GM19023 (cell line): ENCODE measurements around the gene PADI4.
"Not testable (repeated sequence)": the region's sequence is repeated elsewhere in the genome, so short reads cannot be mapped to it uniquely, and the experiment has no call there.

Source experiments
- ATAC-seq: cut with Tn5 transposase; IDR thresholded peaks from one replicate; pipeline ENCODE4 v1.9.1; 2021; ENCODE audit warnings: mild to moderate bottlenecking, moderate library complexity; ENCODE audit not compliant: unreplicated experiment

PADI4 gene

DNA sequence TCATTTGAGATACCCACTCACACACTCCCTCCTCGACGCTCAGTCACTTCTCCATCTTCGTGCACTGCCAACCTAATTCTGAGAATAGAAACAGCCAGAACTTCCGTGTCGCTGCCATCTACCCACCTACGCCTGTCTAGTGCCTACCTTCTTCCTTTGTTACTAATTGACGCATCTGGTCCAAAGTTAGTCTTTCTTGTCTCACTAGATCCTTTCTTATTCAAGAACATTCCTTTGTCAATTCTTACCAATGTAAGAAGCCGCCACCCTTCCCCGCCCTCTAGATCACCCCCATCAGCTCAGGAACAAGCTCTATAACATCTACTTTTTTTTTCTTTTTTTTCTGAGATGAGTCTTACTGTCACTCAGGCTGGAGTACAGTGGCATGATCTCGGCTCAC lies 67.7 kb downstream of the PADI4 start:
- no peak for ATAC-seq

DNA sequence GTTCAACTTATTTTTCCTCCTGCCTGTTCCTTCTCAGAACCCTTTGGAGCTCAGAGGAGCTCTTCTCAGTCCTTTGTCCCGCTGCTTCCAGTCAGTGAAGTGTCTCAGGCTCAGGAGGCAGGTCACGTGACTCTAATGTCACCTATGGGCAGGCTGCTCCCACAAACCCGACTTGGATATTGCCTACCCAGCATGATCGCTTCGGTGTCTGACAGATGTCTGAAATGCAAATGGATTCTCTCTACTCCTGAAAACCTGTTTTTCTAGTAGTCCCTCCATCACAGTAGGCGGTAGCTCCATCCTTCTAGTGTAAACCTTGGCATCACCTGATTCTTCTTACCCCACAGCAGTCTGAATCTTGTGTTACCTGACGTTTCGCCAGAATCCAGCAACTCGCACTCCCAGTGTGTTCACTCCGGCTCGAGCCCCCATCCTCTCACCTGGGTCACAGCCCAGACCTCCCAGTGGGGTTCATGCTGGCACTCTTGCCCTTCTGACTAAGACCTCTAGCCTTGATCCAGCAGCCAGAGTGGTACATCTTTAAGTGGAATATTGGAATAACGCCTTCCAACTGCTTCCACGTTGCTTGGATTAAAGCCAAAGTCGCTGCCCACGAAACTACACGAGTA lies 69.4 kb downstream of the PADI4 start:
- no peak for ATAC-seq

DNA sequence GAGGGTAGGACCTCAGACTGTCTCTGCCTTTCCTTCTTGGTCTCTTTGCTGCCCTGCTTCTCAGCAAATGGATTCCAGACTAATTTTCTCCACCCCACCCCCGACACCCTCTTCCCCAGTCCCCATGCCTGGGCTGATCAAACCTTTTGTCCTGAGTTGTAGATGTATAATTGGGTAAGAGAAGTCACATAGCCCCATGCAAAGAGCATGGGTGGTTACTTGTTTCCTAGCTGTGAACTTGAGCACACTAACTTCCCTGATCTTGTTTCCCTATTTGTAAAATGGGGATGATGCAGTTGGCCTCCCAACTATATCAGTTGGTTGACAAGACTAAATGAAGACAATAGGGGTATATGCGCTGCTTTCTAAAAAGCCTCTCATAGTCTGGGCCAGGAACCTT lies 73.2 kb downstream of the PADI4 start:
- no peak for ATAC-seq

DNA sequence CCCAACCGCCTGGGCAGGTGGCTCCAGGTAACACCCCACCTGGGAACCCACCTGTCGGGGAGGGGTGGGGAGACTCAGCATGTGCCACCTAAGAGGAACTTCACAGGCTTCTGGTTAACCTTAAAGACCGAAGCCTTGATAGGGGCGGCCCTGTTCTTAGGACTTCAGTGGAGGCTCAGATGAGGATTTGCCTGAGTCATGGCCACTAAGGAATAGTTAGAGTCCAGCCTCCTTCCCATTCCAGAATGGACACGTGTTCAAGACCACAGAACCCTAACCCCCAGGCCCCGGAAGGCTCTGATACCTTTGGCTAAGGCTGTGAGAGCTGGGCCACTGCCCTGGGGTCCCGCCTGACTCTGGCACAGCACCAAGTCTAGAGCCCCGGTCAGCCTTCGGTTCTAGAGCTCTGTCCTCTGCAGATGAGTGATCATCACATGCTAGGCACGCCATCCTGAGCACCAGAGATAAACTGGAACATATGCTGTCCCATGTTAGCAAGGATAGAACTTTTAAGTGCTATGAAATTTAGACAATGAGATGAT lies 84.3 kb downstream of the PADI4 start:
- no peak for ATAC-seq

DNA sequence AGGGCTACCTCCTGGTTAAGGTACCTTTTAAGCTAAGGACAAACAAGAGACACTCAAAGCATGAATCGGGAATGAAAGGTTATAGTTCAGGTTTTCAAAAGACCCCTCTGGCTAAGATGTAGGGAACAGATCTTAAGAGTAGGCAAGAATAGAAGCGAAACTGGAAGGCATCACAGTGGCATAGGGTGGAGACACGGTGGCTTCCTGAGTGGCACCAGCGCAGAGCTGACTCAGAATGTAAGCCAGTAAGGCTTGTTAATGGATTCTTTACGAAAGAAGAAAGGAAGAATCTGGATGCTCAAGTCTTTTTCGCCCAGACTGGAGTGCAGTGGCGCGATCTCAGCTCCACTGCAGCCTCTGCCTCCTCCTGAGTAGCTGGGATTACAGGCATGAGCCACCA lies 85.2 kb downstream of the PADI4 start:
- no peak for ATAC-seq

DNA sequence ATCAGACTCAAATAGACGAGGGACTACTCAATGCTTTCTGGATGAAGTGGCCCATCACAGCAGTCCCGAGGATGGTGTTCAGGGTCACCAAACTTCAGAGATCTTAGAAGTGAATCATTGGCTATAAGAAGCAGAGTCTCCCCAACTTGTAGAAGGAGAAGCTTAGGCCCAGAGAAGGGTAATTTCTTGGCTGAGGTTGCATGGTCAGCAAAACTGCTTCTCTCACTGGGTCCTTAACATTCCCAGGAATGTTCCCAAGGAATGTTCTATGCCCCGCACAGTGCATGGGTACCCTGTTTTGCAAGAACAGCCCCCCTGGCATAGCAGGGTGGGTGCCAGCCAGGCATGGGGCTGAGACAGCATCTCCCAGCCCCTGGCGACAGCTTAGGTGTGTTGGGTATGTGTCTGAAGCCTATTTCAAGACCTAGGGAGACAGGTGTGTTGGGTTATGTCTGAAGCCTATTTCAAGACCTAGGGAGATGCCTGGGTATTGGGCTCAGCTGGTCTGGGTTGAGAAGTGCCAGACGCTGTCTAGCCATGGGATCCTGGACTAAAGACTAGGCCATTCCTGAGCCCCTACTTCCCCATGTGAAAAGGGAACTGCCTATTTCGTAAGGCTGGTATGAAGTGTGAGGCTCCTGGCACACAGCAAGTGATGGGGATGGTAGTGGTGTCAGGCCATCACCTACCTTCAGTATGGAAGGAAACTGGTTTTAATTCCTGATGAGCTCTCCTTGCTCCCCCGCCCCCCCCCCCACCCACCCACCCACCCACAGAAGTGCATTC lies 90.1 kb downstream of the PADI4 start:
- ATAC-seq = no peak

DNA sequence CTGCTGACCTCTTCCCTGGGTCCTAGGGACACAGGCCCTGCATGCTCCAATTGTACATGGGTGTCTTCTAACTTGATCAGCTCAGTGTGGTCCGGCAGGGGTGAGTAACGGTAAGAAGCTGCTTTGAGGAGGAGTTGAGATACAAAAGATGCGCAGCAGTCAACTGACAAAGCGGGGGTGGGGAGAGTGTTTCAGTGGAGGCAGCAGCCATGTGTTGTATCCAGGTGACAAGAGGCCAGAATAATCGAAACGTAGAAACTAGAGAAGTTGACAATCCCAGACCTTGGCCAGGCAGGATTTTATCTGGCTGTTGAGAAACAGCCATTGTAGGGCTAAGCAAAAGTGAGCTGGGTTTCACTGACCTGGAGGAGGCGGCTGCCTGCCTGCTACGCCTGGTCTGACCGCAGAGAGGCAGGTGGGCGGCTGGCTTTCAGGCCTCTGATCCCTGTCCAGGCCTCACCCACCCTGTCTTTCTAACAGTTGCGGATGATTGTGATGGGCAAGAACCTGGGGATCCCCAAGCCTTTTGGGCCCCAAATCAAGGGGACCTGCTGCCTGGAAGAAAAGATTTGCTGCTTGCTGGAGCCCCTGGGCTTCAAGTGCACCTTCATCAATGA lies 92.8 kb downstream of the PADI4 start:
- no peak for ATAC-seq

DNA sequence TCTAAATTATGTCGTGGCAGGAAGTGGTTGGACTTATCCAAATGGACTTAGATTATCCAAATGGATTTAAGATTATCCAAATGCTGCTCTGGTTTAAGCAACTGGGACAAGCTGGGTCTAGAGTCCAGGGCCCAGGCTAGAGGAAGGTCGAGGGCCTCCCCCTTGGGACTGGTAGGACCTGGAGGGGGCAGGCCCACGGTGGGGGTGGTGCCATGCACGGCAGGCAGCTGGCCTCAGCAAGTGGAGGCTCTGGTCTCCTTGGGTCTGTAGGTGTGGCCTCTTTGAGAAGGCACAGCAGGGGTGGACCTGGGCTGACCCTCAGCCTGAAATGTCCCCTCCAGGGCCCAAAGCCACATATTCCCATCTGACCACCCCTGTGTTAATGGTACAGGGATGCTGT lies 93.8 kb downstream of the PADI4 start:
- ATAC-seq = no peak

DNA sequence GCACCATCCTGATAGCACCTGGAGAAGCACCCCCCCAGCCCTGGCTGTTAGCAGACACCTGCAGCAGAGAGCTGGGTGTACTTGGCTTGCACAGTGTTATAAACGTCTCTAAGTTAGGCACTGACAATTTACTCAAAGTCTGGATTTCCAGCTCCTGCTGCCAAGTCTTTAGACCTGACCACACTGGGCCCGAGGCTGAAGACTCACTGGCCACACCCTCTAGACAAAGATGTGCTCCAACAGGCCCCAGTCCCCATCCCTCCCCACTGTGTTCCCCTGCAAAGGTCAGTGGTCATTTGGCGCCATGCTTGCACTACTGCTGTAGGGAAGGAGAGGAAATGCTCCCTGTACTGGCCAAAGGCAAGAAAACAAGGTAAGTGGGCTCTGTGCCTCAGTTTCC lies 95.1 kb downstream of the PADI4 start:
- ATAC-seq = no peak

DNA sequence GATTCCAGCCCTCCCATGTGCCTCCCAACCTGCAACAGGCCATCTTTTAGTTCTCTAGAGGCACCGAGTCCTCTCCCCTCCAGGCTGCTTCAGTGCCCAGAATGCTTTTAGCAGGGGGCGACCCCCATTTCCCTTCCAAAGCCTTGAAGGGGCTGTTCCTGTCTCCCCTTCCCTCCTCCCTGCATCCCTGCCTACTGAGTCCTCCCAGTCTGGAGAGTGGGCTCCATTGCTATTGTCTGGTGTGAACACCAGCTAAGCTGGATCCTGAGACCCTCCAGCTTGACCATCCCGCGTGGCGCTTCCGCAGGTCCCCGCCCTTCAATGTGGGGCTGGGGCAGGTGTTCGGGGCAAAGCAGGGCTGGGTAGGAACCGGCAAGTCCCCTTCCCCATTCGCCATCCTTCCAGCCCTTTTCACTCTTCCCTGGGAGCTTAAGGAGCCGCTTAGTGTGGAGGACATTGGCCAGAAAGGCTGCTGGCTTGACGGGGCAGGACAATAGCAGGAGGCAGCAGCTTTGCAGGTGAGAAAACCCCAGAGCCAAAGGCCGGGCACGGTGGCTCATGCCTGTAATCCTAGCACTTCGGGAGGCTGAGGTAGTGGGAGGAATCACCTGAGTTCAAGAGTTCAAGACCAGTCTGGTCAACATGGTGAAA lies 96.2 kb downstream of the PADI4 start:
- no peak for ATAC-seq

DNA sequence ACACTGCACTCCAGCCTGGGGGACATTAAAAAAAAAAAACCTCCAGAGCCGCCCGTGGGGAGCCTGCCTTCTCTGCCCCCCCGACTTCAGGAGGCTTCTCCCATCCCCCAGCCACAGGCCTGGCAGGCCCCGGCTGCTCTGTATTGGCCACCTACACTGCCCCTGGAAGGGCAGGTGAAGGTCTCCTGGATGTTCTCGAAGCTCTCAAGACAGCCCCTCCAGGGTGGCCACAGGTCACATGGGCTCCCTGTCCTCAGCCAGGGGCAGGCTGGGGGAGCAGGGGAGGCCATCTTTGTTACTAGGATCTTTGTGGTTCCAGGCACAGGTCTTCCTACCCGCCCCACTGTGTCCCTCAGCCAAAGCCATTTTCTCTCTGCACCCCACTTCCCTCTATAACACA lies 96.8 kb downstream of the PADI4 start:
- ATAC-seq = no peak

DNA sequence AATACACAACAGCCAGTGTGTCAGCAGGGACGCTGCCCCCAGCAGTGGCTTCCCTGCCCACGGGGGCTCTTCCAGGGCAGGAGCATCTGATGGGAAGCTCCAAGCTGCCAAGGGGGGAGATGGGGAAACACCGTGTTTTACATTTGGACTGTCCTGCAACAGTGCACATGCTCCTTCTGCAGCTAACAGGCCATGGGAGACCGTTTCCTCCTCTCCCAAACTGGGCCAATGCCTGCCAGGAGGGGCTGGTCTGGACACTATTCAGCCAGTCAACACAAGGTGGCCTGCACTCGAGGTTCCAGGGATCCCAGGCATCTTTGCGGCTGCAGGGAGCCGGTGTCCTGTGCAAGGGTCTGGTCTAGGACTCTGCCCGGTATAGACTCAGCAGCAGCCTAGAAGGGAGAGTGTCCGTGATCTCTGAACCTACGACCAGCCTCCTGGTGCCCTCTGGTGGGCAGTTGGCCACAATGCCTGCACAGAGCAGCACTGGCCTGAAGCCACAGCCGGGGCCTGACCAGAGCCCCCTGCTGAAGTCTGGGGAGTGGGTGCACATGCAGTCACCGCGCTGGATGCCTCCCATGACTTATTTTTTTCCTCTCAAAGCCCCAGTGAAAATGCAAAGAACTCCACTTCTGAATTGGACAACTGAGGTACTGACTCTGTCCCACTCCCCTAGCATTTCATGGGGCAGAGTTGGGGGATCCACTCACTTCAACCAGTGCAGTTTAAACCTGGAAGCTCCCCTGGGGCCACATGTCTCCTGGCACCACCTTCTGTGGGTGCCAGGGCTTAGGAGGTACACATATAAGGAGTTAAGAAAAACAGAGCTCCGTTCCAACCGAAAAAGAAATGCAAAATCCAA lies 98.1 kb downstream of the PADI4 start:
- peak; percentile 54 for ATAC-seq

DNA sequence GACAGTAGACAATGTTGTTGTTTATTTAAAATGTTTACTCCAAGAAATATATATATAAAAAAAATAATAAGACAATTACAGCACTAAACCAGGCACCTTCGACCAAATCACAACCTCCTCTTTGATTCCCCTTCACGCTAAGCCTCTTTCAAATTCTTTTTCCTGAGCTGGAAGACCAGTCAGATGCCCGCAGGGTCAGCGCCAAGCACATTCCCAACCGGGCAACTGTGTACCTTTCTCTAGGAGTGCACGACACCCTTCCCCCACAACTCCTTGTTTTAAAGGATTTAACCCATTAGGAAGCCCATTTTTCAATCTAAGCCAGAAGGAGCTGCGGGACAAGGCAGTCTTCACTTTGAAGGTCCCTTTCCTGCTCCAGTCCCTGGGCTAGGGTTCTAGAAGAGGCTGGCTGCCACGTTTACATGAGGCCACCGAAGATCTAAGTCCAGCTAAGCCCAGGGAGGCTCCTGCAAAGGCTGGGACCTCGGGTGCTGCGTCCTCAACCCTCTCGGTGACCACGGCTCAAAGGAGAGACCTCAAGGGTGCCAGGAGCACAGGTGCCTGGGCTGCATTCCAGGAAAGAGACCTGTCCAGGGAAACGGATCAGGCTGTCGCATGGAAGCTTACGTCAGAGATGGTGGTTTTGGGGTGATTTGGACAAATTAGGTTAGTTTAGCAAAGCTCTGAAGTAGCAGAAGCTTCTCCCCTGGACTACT lies 98.9 kb downstream of the PADI4 start:
- ATAC-seq = not testable (repeated sequence)

DNA sequence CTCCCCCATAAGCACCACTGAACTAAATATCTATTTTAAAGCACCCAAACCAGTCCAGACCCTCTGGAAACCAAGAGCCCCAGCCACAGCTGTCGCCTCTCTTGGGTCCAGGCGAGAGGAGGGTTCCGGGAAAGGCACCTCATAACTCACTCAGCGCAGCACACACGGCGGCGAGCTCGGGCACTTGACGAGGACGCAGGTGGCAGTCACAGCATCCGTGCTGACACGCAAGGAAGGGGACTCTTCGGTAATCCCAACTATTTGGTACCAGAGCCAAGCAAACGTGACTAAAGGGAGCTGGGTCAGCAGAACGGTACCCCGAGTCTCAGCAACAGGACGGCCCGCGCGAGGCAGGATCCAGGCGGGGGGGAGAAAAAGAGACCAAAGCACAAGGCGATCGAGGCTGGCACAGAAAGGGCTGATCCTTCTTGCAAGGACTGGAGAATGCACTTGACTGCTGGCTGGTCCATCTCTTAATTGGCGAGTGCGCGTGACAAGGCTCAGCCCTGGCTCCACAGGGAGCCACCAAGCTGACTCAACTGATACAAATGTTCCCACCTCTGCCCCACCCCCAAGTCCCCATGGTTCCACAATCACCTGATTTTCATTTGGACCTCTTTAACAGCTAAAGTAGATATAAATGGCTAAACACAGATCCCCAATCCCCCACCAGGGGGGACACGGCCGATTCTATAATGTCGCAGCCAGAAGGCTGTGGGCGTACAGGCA lies 100.0 kb downstream of the PADI4 start:
- ATAC-seq = not testable (repeated sequence)

DNA sequence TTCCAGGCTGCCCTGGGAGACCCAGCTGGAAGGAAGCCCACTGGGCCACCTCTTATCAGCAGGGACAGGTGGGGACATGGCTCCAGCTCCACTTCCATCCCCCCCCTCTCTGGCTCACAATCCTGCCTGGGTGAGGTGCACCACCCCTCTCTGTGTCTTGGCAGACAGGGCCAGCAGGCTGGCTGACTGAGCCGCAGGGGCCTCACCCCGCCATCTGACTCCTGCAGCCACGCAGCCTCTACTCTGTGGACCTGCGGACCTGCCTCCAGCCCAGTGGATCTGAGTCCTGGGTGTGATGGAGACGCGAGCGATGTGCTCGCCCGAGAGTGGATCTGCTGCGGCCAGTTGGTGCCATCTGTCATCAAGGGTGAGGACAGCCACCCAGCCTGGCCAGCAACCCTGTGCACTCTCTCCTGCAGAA lies 101.4 kb downstream of the PADI4 start:
- ATAC-seq = no peak

DNA sequence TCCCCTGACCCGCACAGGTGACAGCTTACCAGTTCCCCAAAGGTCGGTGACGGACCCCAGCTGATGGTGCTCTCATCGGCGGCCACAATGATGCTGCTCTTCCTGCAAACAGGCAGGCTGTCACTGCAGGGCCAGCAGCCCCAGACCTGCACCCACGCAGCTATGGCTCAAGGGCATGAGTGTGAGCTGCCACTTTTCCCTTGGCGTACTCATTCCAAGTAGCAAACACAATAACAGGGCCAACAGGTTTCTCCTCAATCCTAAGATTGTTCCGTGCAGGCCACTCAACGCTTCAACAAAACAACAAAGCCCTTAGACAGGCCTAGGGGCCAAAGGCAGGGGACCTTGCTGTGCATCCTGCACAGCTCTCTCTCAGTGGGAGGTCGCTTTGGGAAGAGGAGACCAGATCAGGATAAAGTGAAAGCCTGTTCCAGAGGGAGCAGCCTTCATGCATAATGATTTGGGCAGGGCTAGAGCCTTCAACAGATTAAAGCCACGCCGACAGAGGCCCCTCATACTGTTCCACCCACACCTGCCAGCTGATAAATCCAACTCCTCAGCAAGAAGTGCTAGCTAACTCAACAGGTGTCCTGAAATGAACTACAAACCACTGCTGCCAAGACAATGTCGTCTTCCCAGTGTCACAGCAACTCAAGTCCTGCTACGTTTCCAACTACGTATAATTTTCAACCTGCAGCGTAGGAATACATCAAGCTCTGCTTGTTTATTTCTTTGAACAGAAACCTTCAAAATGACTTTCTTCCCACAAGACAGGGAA lies 104.3 kb downstream of the PADI4 start:
- no peak for ATAC-seq
